Parathyroid adenoma (tissue), 2 donors: ENCODE measurements around the gene QPCTL.

Experiments used
- H2AFZ ChIP-seq: fragments of 300-600 bp; sonication (generic); one replicate; pipeline ENCODE4 v1.7.0; 2017; ENCODE audit warnings: antibody characterized with exemption, mild to moderate bottlenecking
- H3K27ac ChIP-seq: fragments of 300-600 bp; sonication (generic); one replicate; pipeline ENCODE4 v1.7.0; 2017
- H3K27me3 ChIP-seq: fragments of 300-600 bp; sonication (generic); one replicate; pipeline ENCODE4 v1.7.0; 2017; ENCODE audit warnings: low read length; ENCODE audit not compliant: control insufficient read depth, insufficient read depth
- H3K36me3 ChIP-seq: fragments of 300-600 bp; sonication (generic); one replicate; pipeline ENCODE4 v1.7.0; 2017; ENCODE audit warnings: low read length; ENCODE audit not compliant: control insufficient read depth, insufficient read depth
- H3K4me1 ChIP-seq: fragments of 300-600 bp; sonication (generic); one replicate; pipeline ENCODE4 v1.7.0; 2017; ENCODE audit warnings: control low read depth
- H3K4me2 ChIP-seq: fragments of 300-600 bp; sonication (generic); one replicate; pipeline ENCODE4 v1.7.0; 2017; ENCODE audit warnings: low read length
- H3K4me3 ChIP-seq: fragments of 300-600 bp; sonication (generic); one replicate; pipeline ENCODE4 v1.7.0; 2017; ENCODE audit warnings: low read depth, low read length
- H3K79me2 ChIP-seq: fragments of 300-600 bp; sonication (generic); one replicate; pipeline ENCODE4 v1.7.0; 2017; ENCODE audit warnings: control low read depth
- H3K9ac ChIP-seq: fragments of 300-600 bp; sonication (generic); one replicate; pipeline ENCODE4 v1.7.0; 2017; ENCODE audit warnings: mild to moderate bottlenecking
- H3K9me3 ChIP-seq: fragments of 300-600 bp; sonication (generic); one replicate; pipeline ENCODE4 v1.7.0; 2017; ENCODE audit warnings: low read length; ENCODE audit not compliant: control insufficient read depth
- CTCF ChIP-seq: fragments of 300-600 bp; sonication (generic); IDR thresholded peaks from one replicate; pipeline ENCODE4 v1.7.0; 2017; ENCODE audit warnings: antibody characterized with exemption, mild to moderate bottlenecking
- donor health status: primary hyperparathyroidism.

Gene QPCTL

GRCh38 chr19:45657520-45658167 lies 34.8 kb upstream of the QPCTL start:
- Histone ChIP-seq H3K9me3 (no peaks in the 10 kb centered on the region), H3K4me2 (no peak overlapping the region), H3K9ac (no peak overlapping the region), H3K4me3 (no peak overlapping the region), H3K79me2 (no peaks in the 10 kb centered on the region), H3K27ac (no peak overlapping the region), H2AFZ (no peak overlapping the region), H3K27me3 (no peaks in the 10 kb centered on the region), H3K36me3 (no peaks in the 10 kb centered on the region), H3K4me1 (no peaks in the 10 kb centered on the region)
- TF ChIP-seq CTCF, result no peak

DNA sequence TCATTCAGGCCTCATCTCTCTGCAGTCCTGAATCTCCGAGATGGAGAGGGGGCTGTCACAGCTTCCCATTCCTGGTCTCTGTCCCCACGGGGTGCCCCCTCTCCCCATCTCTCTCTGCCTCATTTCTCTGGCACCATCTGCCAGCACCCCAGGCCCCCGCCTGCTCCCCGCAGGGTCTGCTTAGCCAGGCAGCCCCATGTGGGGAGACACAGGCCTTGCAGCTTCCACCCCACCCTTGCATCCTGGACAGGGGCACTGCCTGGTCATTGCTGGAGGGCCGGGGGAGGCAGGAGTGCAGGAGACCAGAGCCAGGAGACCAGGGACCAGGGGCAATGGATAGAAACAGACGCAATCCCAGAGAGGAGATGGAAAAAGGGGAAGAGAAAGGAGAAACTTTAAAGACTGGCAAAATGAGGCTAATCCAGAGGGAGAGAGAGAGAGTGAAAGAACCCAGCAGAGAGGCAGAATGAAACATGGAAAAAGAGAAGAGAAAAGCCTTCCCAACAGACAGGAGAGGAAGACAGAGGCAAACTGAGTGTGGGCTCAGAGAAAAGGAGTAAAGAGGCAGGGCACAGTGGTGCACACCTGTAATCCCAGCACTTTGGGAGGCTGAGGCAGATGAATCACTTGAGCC lies 33.3 kb upstream of the QPCTL start:
- H2AFZ ChIP-seq, result no peak overlapping the region
- no peaks in the 10 kb centered on the region for H3K27me3 ChIP-seq
- no peaks in the 10 kb centered on the region for H3K79me2 ChIP-seq
- TF ChIP-seq CTCF, result no peak
- no peaks in the 10 kb centered on the region for H3K4me1 ChIP-seq
- H3K27ac ChIP-seq, result no peak overlapping the region
- H3K4me2 ChIP-seq, result no peak overlapping the region
- no peak overlapping the region for H3K4me3 ChIP-seq
- no peaks in the 10 kb centered on the region for H3K9me3 ChIP-seq
- H3K36me3 ChIP-seq, result no peaks in the 10 kb centered on the region
- no peak overlapping the region for H3K9ac ChIP-seq

GRCh38 chr19:45660636-45661035 lies 31.8 kb upstream of the QPCTL start:
- Histone ChIP-seq H3K27me3 (no peaks in the 10 kb centered on the region), H3K4me3 (no peak overlapping the region), H3K27ac (no peak overlapping the region), H2AFZ (no peak overlapping the region), H3K9ac (no peak overlapping the region), H3K79me2 (no peaks in the 10 kb centered on the region), H3K4me1 (no peaks in the 10 kb centered on the region), H3K36me3 (no peaks in the 10 kb centered on the region), H3K9me3 (no peaks in the 10 kb centered on the region), H3K4me2 (no peak overlapping the region)
- TF ChIP-seq CTCF, result no peak

GRCh38 chr19:45663800-45664199 lies 28.7 kb upstream of the QPCTL start:
- H3K4me2 ChIP-seq, result no peak overlapping the region
- H3K9ac ChIP-seq, result no peak overlapping the region
- H3K4me1 ChIP-seq, result peaks cover 2% of the 10 kb centered on the region
- H3K27me3 ChIP-seq, result no peaks in the 10 kb centered on the region
- H3K4me3 ChIP-seq, result no peak overlapping the region
- H3K9me3 ChIP-seq, result no peaks in the 10 kb centered on the region
- H2AFZ ChIP-seq, result no peak overlapping the region
- no peaks in the 10 kb centered on the region for H3K36me3 ChIP-seq
- no peak for TF ChIP-seq CTCF
- no peak overlapping the region for H3K27ac ChIP-seq
- no peaks in the 10 kb centered on the region for H3K79me2 ChIP-seq

DNA sequence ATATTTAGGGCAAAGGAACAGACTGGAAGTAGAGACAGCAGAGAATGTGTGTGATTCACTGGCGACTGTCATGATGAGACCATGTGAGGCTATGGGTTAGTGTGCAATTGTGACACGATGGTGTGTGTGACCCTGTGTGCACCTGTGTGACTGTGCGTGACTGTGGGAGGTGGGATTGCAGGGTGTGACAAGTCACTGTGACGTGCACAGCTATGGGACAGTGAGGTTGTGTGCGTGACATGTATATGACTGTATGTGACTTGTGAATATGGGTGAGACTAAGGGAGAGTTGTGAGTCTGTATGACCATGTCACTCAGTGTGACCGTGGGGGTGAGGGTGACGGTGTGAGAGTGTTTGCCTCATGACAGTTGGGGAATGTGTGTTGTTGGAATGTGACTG lies 27.9 kb upstream of the QPCTL start:
- TF ChIP-seq CTCF, result no peak
- no peaks in the 10 kb centered on the region for H3K27me3 ChIP-seq

More for the DNA sequence above, 27.9 kb upstream of the QPCTL start:
- Histone ChIP-seq H3K9me3 (no peaks in the 10 kb centered on the region), H3K36me3 (no peaks in the 10 kb centered on the region), H3K4me1 (peaks cover 3% of the 10 kb centered on the region), H3K27ac (no peak overlapping the region), H2AFZ (no peak overlapping the region), H3K79me2 (no peaks in the 10 kb centered on the region), H3K4me2 (no peak overlapping the region), H3K4me3 (no peak overlapping the region), H3K9ac (no peak overlapping the region)
